Activated naive CD8-positive, alpha-beta T cell treated with anti-CD3 and anti-CD28 coated beads for 36 hours (primary cell): ENCODE results near the gene NCEH1. TPM values are rescaled to one million over a fixed set of nuclear protein-coding genes. Genes with fewer than 3 reads are reported as not detected.
"Not testable (repeated sequence)": the region's sequence is repeated elsewhere in the genome, so short reads cannot be mapped to it uniquely, and the experiment has no call there.

Source experiments
- DNase-seq: peaks from one replicate; pipeline ENCODE4 v3.0.0; 2021
- H3K27ac Mint-ChIP-seq: one replicate; pipeline ENCODE4 v1.8.0; 2022; ENCODE audit warnings: mild to moderate bottlenecking, moderate library complexity, mixed read lengths
- H3K27me3 Mint-ChIP-seq: one replicate; pipeline ENCODE4 v1.8.0; 2022; ENCODE audit warnings: mild to moderate bottlenecking, mixed read lengths
- H3K36me3 Mint-ChIP-seq: one replicate; pipeline ENCODE4 v1.8.0; 2021; ENCODE audit warnings: mild to moderate bottlenecking, mixed read lengths
- H3K4me1 Mint-ChIP-seq: one replicate; pipeline ENCODE4 v1.8.0; 2021; ENCODE audit warnings: mixed read lengths
- H3K4me3 Mint-ChIP-seq: one replicate; pipeline ENCODE4 v1.8.0; 2022; ENCODE audit warnings: mild to moderate bottlenecking, moderate library complexity, mixed read lengths
- H3K9me3 Mint-ChIP-seq: one replicate; pipeline ENCODE4 v1.8.0; 2022; ENCODE audit warnings: mixed read lengths
- total RNA-seq, 2 experiments: library from RNA; stranded (reverse); gene quantifications; one replicate each; pipeline ENCODE4 v1.2.3, GENCODE V29; 2021

NCEH1 gene
- total RNA-seq, 2 experiments from 2014 or later = 6.4 to 6.7 TPM

DNA sequence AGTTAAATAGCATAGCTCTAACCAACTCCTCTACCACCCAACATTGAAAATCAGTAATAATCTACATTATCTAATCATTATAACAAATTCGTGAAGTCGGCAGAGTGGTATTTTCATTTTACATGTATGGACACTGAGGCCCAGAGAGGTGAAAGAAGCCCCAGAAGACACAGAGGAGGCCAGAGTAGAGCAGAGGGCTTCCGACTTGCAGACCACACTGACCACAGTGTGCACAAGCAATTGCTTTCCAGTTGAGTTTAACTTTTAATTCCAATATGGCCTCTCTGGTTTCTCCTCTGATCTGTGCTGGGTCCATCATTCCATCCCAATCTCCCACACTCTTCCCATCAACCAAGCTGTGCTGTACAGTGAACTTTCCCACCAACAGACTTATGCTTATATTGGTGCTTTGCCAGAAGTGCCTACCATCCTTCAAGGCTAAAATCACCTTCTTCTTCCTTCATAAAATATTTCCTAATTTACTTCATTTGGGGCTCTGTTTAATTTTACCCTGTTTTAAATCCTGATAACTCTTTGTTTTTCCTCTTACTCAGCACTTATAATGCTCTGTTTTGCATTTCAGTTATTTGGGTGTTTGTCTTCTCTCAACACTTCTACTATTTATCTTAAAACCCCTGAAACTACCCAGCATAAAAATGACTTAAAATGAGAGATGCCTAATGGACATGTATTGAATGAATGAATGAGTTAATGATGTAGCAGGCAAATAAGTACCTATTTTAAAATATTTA, 105.8 kb downstream of the NCEH1 start:
- Mint-ChIP-seq H3K4me1 (peaks cover 9% of the 10 kb centered on the region), H3K27me3 (peaks cover 6% of the 10 kb centered on the region), H3K9me3 (no peaks in the 10 kb centered on the region), H3K4me3 (no peak overlapping the region), H3K36me3 (no peaks in the 10 kb centered on the region), H3K27ac (no peak overlapping the region)
- no peak for DNase-seq

DNA sequence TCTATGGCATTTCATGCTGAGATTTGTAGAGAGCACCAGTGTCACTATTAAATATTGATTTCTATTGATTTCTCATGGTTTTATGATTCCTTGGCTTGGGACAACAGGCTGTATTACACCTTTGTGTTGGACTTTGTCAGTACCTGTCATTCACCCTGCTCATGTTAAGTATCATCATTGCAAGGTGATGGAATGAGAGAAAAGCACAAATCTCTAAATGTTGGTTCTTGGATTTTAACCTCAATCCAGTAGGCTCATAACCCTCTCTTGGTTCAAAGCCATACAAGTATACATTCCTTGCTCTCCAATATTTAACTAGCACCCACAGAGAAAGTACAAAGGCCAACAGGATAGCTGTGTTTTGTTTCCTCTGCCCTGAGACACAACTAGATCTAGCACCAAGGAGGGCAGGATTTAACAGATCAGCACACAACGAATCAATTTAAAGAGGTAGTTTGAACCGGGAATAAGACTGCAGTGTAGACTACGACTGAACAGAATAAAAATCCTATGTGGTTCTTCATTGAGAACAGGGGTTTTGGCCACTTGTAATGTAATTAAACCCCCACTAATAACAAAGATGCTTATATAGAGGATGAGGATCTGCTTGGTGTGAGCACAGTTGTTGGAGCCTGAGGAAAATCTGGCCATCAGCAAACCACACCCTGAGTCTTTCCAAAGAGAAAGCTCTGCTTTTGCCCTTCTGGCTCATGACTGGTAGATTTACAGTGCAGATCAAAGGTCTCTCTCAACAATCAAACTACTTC, 109.6 kb downstream of the NCEH1 start:
- no peaks in the 10 kb centered on the region for H3K9me3 Mint-ChIP-seq
- no peak for DNase-seq
- H3K4me1 Mint-ChIP-seq = peaks cover 4% of the 10 kb centered on the region
- no peak overlapping the region for H3K4me3 Mint-ChIP-seq
- H3K36me3 Mint-ChIP-seq = no peaks in the 10 kb centered on the region
- H3K27me3 Mint-ChIP-seq = peaks cover 6% of the 10 kb centered on the region
- no peak overlapping the region for H3K27ac Mint-ChIP-seq

DNA sequence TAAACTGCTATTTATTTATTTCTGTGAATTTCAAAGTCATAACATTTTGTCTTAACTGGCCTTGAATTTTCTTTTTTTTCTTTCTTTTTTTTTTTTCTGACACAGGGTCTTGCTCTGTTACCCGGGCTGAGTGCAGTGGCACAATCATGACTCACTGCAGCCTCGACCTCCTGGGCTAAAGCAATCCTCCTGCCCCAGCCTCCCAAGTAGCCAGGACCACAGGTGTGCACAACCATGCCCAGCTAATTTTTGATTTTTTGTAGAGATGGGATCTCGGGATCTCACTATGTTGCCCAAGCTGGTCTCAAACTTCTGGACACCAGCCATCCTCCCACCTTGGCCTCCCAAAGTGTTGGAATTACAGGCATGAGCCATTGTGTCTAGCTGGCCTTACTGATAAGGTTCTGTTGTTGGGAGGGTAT, 110.2 kb downstream of the NCEH1 start:
- peaks cover 6% of the 10 kb centered on the region for H3K27me3 Mint-ChIP-seq

GRCh38 chr3:172598904-172599303, 112.0 kb downstream of the NCEH1 start:
- no peak for DNase-seq
- Mint-ChIP-seq H3K36me3 (no peaks in the 10 kb centered on the region), H3K9me3 (no peaks in the 10 kb centered on the region), H3K4me3 (no peak overlapping the region), H3K27ac (no peak overlapping the region), H3K27me3 (peaks cover 3% of the 10 kb centered on the region), H3K4me1 (peaks cover 22% of the 10 kb centered on the region)

More for the DNA sequence above, 110.2 kb downstream of the NCEH1 start:
- Mint-ChIP-seq H3K4me1 (peaks cover 9% of the 10 kb centered on the region), H3K27ac (no peak overlapping the region), H3K4me3 (no peak overlapping the region), H3K36me3 (no peaks in the 10 kb centered on the region), H3K9me3 (no peaks in the 10 kb centered on the region)
- no peak for DNase-seq

DNA sequence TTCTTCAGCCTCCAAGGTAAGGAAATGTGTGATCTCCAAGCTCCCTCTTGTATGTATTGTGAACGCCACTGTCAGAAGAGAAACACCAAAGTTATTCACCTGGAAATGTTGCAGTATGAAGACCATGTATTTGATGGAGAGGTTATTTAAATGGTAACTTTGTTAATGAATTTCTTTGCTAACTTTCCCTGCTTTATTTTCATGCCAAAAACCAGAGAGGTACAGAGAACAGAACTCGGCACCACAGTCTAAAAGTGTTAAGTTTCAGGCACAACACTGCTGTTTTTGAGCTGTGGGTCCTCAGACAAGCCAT, 114.5 kb downstream of the NCEH1 start:
- peak overlapping the region; percentile 86 for H3K27ac Mint-ChIP-seq
- H3K9me3 Mint-ChIP-seq = peaks cover 4% of the 10 kb centered on the region
- H3K36me3 Mint-ChIP-seq = peaks cover 9% of the 10 kb centered on the region
- peaks cover 47% of the 10 kb centered on the region for H3K4me1 Mint-ChIP-seq
- no peak for DNase-seq
- no peaks in the 10 kb centered on the region for H3K27me3 Mint-ChIP-seq
- peak overlapping the region; percentile 71 for H3K4me3 Mint-ChIP-seq

- Mint-ChIP-seq H3K9me3 (peaks cover 10% of the 10 kb centered on the region), H3K27me3 (peaks cover 2% of the 10 kb centered on the region), H3K27ac (peak overlapping the region; percentile 86), H3K4me3 (peak overlapping the region; percentile 71), H3K36me3 (peaks cover 14% of the 10 kb centered on the region), H3K4me1 (peaks cover 52% of the 10 kb centered on the region)
- peak; percentile 32 for DNase-seq
Observed at GRCh38 chr3:172595664-172596393, 115.0 kb downstream of the NCEH1 start.

DNA sequence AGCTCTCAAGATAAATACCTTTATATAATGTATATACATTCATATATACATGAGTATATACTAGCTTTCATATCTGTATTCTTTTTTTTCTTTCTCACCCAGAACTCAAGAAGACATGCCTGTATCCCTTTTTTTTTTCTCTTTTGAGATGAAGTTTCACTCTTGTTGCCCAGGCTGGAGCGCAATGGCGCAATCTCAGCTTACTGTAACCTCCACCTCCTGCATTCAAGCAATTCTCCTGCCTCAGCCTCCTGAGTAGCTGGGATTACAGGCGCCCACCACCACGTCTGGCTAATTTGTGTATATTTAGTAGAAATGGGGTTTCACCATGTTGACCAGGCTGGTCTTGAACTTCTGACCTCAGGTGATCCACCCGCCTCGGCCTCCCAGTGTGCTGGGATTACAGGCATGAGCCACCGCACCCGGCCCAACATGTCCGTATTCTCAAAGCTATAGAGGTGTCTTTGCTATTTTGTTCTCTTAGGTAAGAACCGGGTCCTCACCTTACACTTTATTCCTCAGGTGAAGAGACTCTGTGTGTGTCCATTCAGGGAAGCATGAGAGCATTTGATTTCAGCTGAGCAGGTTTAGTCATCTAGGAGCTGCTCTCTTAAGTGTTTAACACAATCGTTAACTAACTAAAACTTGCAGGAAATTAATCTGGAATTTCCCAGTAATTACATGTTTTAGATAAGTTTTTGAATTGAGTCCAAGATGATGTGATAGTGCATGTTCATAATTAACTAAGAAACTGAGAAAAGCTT, 115.8 kb downstream of the NCEH1 start:
- H3K36me3 Mint-ChIP-seq = peaks cover 21% of the 10 kb centered on the region
- peaks cover 17% of the 10 kb centered on the region for H3K9me3 Mint-ChIP-seq
- H3K4me3 Mint-ChIP-seq = peak overlapping the region; percentile 71

GRCh38 chr3:172592898-172593669, 117.8 kb downstream of the NCEH1 start:
- H3K27ac Mint-ChIP-seq = peak overlapping the region; percentile 94
- peaks cover 29% of the 10 kb centered on the region for H3K9me3 Mint-ChIP-seq
- DNase-seq = peak; percentile 36
- peaks cover 9% of the 10 kb centered on the region for H3K27me3 Mint-ChIP-seq
- peaks cover 32% of the 10 kb centered on the region for H3K36me3 Mint-ChIP-seq
- H3K4me1 Mint-ChIP-seq = peaks cover 64% of the 10 kb centered on the region
- H3K4me3 Mint-ChIP-seq = no peak overlapping the region

More for the DNA sequence above, 115.8 kb downstream of the NCEH1 start:
- peaks cover 60% of the 10 kb centered on the region for H3K4me1 Mint-ChIP-seq
- not testable (repeated sequence) for H3K27me3 Mint-ChIP-seq, DNase-seq
- H3K27ac Mint-ChIP-seq = peak overlapping the region; percentile 86

GRCh38 chr3:172591876-172592771, 118.7 kb downstream of the NCEH1 start:
- H3K4me3 Mint-ChIP-seq = peak overlapping the region; percentile 43
- peaks cover 68% of the 10 kb centered on the region for H3K4me1 Mint-ChIP-seq
- H3K27ac Mint-ChIP-seq = peak overlapping the region; percentile 94
- H3K27me3 Mint-ChIP-seq = peaks cover 9% of the 10 kb centered on the region
- DNase-seq = peak; percentile 90
- peaks cover 32% of the 10 kb centered on the region for H3K9me3 Mint-ChIP-seq
- H3K36me3 Mint-ChIP-seq = peaks cover 37% of the 10 kb centered on the region

DNA sequence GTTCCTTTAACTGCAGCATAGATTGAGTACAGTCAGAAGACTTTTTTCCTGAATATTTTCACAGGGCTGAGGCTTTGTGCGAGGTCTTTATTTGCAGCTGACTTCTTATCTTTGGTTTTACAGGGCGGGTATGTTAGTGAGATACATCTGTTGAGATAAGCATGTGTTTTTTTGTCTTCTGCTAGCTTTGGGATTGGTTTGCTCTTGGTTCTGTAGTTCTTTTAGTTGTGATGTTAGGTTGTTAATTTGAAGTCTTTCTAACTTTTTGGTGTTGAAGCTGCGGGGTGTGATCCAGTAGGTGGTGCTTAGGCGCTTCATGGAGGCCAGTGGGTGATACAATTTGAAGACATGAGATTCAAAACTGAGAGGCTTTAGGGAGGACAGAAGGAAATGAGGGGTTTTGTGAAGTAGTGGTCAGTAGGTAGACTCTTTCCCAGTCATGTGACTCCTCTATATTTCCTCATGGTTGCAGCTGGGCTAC, 119.7 kb downstream of the NCEH1 start:
- peaks cover 37% of the 10 kb centered on the region for H3K36me3 Mint-ChIP-seq
- DNase-seq = no peak
- H3K4me3 Mint-ChIP-seq = no peak overlapping the region
- peaks cover 9% of the 10 kb centered on the region for H3K27me3 Mint-ChIP-seq
- H3K9me3 Mint-ChIP-seq = peaks cover 32% of the 10 kb centered on the region
- H3K27ac Mint-ChIP-seq = peak overlapping the region; percentile 94
- peaks cover 72% of the 10 kb centered on the region for H3K4me1 Mint-ChIP-seq

- peak overlapping the region; percentile 54 for H3K27ac Mint-ChIP-seq
- no peak overlapping the region for H3K4me3 Mint-ChIP-seq
- H3K36me3 Mint-ChIP-seq = peaks cover 54% of the 10 kb centered on the region
- no peak for DNase-seq
- peaks cover 69% of the 10 kb centered on the region for H3K4me1 Mint-ChIP-seq
- H3K9me3 Mint-ChIP-seq = peaks cover 36% of the 10 kb centered on the region
- H3K27me3 Mint-ChIP-seq = peaks cover 9% of the 10 kb centered on the region
Observed at GRCh38 chr3:172586436-172586835, 124.4 kb downstream of the NCEH1 start.

GRCh38 chr3:172585954-172586353, 124.9 kb downstream of the NCEH1 start:
- peaks cover 50% of the 10 kb centered on the region for H3K36me3 Mint-ChIP-seq
- H3K27ac Mint-ChIP-seq = peak overlapping the region; percentile 17
- H3K27me3 Mint-ChIP-seq = peaks cover 9% of the 10 kb centered on the region
- peaks cover 32% of the 10 kb centered on the region for H3K9me3 Mint-ChIP-seq
- H3K4me1 Mint-ChIP-seq = peaks cover 69% of the 10 kb centered on the region
- no peak for DNase-seq
- H3K4me3 Mint-ChIP-seq = no peak overlapping the region

DNA sequence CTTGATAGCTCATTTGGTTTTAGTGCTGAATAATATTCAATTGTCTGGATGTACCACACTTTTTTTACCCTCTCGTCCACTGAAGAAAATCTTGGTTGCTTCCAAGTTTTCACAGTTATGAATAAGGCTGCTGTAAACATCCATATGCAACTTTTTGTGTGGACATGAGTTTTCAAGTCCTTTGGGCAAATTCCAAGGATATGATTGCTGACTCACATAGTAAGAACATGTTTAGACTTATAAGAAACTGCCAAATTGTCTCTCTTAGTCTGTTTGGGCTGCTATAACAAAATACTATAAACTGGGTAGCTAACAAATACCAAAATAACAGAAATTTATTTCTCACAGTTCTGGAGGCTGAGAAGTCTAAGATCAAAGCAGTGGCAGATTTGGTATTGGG, 128.2 kb downstream of the NCEH1 start:
- H3K9me3 Mint-ChIP-seq = peaks cover 10% of the 10 kb centered on the region
- H3K27me3 Mint-ChIP-seq = no peaks in the 10 kb centered on the region
- peaks cover 83% of the 10 kb centered on the region for H3K4me1 Mint-ChIP-seq
- DNase-seq = no peak
- no peak overlapping the region for H3K4me3 Mint-ChIP-seq
- peak overlapping the region; percentile 77 for H3K27ac Mint-ChIP-seq
- peaks cover 43% of the 10 kb centered on the region for H3K36me3 Mint-ChIP-seq
